Stimulated activated CD4-positive, alpha-beta T cell treated with anti-CD3 and anti-CD28 coated beads, Interleukin-1b, Interleukin-23, amount 100 ng/mL, for 24 hours (primary cell): ENCODE data around the gene CA10.

Source experiments
- DNase-seq, 4 experiments: peaks; one replicate each; pipeline ENCODE4 v3.0.0-alpha.2; 2020; ENCODE audit warnings: low read depth in 4 of 4, low spot score in 1 of 4

Gene CA10

GRCh38 chr17:51770027-51770759, 388.3 kb downstream of the CA10 start:
- DNase-seq = no peak

- DNase-seq = no peak
Observed at GRCh38 chr17:51769231-51769630, 389.3 kb downstream of the CA10 start.

DNA sequence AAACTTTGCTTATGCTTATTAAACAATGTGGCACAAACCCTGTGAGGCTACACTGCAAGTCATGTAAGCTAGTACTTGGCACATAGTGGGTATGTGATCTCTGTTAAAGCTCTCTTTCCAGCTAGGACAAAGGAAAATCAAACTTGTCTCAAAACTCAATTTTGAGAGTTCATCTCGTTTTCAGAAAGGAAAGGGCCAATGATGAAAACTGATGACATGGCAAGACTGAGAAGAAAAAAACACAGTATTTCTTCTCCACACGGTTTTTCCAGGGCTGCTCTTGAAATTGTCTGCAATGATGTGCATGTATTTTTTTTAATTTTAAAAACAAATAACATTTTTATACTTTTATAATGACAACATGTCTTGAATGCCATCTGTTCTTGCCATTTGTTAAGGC, 389.8 kb downstream of the CA10 start:
- no peak for DNase-seq

- DNase-seq = no peak
Observed at GRCh38 chr17:51767287-51767686, 391.2 kb downstream of the CA10 start.

- DNase-seq = no peak
Observed at GRCh38 chr17:51765282-51766135, 393.0 kb downstream of the CA10 start.

GRCh38 chr17:51764387-51764971, 394.0 kb downstream of the CA10 start:
- peak in 3 of 4 experiments; percentile 13 to 18 (median 14) for DNase-seq

DNA sequence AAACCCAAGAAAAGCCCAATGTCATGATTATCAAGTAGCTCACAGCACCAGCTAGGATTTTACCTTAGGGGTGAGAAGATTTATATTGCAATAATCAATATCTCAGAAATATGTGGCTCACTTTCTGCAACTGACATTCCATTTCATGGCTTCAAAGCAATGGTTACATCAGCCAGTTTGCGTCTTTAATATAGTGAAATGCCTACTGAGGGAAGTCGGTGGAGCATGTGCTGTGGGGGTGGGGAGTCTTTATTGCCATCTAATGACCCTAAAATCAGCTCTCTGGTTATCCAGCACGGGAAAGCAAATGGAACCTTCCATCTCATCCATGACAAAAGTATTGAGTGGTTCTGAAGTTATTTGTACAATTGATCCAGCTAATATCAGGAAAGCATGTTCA, 395.5 kb downstream of the CA10 start:
- no peak for DNase-seq

- DNase-seq = no peak
Observed at GRCh38 chr17:51761105-51761504, 397.4 kb downstream of the CA10 start.

DNA sequence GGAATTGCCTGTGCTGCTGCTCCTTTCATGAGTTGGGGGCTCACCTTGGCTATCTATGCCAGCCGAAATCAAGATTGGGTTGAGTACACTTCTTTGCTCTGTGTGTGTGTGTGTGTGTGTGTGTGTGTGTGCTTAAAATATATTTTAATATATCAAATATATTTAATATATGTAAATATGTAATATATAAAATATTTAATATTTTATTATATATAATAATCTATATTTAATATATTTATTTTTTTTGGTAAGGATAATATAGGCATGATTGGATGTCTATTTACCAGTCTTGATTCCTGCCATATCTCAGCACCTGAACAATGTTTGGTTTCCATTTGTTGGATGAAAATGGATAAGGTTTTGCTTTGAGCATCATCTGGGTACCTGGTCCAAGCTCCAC, 399.3 kb downstream of the CA10 start:
- no peak for DNase-seq

DNA sequence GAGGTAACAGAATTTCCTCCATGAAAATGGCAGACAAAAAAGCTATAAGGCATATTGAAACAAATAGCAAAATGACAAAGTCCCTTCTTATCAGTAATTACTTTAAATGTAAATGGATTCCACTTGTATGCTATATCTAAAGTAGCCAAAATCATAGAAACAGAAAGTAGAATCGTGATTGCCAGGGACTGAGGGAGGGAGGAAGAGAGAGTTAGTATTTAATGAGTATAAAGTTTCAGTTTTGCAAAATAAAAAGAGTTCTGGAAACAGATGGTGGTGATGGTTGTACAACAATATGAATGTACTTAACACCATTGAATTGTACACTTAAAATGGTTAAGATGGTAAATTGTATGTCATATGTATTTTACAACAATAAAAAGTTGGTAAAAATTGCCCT, 407.4 kb downstream of the CA10 start:
- no peak for DNase-seq

DNA sequence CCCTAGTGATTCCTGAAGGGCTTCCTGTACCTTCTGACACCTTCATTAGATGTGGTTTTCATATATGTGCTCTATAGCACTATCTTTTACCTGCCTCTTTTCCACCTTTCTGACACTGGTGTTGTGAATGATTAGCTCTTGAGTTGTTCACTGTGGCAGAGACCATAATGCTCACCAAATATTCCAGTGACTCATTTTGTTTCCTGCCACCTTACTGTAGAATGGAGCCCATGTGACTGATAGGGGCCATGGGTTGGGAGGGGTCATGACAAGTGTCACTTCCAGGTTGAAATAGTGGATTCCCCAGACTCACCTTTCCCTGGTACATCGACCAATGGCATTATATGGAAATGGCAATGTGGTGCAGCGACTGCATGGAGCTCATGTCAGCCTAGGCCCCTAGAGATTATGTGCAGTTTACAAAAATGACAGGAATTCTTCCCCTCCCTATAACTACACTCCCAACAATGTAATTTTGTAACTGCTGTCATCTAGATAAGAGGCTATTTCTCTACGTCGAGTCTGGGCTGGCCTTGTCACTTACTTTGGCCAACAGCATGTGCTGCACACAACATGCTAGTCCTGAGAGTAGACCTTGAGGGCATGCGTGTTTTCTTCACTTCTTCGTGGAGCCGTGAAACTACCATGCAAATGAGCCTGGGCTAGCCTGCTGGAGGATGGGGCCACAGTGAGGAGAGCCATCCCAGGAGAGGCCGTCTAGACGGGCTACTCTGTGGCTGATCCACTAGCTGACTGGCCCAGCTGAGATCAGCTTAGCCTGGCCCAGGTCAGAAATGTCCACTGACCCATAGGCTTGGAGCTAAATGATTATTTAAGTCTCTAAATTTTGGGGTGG, 409.5 kb downstream of the CA10 start:
- no peak for DNase-seq

- no peak for DNase-seq
Observed at GRCh38 chr17:51746421-51746820, 412.1 kb downstream of the CA10 start.

- no peak for DNase-seq
Observed at GRCh38 chr17:51745993-51746392, 412.5 kb downstream of the CA10 start.

DNA sequence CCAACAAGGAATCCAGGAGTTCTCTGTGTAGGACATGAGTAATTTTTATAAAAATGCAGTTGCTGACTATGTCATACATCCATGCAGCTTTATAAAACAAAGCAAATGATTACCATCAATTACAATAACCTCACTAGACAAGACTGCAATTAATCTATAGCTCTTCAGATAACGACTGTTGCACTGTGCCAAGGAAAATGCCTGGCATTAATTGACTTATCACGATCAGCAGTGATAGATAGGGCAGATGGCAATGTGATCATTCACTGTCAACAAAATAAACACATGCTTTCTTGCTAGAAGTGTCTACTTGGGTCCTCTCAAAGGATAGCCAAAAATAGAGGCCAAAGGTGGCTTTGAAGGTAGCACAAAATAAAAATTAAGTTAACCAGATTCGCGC, 415.0 kb downstream of the CA10 start:
- DNase-seq = no peak

DNA sequence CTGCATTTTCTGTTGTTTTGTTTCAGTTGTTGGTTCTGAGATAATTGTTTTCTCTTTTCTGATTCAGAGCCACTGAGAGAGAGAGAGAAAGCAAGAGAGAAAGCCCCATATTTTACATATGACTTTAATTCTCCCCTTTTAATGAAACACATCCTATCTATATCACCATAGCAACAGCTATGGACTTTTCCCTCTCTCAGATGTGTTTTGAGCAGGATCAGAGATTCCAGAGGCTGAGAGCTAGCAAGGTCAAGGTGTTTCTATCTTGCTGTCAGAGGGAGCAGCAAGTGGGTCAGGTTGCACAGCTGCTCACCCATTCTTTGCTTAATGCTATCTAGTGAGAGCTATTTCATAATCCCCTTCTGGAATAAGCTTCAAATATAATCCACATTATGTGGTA, 415.9 kb downstream of the CA10 start:
- no peak for DNase-seq

DNA sequence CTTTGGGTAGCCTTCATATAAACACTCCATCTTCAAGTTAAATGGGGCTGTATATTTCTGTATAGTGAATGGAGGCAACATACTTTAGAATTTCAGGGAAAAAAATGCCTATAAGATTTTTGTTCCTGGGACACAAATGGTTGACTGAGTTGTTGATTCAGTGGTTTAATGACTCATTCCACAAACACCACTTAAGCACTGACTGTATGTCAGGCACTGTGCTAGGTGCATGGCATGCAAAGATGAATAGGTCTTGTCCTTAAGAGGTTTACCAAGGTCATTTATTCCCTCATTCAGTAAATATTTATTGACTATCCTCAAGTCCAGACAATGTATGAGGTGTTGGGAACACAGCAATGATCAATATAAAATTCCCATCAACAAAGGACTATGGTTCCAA, 417.1 kb downstream of the CA10 start:
- DNase-seq = no peak

DNA sequence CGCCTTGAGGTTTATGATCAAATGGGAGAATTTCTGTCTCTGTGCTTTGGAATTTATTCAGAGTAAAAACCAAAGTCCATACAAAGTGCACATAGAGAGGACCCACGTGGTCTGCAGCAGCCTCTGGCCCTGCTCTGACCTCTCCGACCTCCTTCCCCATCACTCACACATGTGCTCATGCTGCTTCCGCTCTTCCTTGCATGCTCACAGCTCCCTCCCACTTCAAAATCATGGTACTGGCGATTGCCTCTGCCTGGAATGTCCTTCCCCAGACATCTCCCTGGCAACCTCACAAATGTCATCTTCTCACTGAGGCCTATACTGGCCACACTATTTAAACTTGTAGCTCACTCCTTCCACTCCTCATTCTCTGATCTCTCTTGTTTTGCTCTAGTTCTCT, 418.0 kb downstream of the CA10 start:
- DNase-seq = no peak

DNA sequence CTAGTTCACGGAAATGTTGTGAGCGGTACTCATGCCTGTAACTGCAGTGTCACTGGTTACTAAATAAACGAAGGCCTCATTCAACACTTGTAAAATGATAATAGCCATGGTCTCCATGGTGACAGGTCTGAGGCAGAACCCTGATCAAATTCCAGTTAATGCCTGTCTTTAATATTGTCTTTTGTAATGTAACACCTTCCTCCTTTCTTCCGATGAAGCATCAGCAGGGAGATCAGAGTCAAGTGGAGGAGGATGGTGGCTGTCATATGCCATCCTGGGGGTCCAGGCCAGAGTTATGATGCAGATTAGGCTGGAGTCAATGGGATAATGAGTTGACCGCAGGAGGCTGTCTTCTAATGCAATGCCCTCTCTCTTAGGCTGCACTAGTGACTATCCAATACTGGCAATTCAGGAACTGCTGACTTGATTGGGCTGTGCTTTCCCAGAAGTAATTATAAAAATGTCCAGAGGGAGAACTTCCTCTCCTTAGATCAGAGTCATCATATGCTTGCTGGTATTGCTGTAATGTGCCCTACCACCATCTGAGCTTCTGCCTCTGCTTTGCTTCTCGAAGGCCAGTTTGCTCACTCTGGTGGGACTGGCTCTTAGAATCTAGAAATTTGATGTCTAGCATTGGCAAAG, 419.1 kb downstream of the CA10 start:
- no peak for DNase-seq

- DNase-seq = no peak
Observed at GRCh38 chr17:51736356-51736755, 422.2 kb downstream of the CA10 start.

- no peak for DNase-seq
Observed at GRCh38 chr17:51734976-51735375, 423.5 kb downstream of the CA10 start.

GRCh38 chr17:51734462-51734861, 424.1 kb downstream of the CA10 start:
- DNase-seq = peak in 1 of 4 experiments; percentile 2
